ENCODE data around the gene LRFN3.

Gene LRFN3

DNA sequence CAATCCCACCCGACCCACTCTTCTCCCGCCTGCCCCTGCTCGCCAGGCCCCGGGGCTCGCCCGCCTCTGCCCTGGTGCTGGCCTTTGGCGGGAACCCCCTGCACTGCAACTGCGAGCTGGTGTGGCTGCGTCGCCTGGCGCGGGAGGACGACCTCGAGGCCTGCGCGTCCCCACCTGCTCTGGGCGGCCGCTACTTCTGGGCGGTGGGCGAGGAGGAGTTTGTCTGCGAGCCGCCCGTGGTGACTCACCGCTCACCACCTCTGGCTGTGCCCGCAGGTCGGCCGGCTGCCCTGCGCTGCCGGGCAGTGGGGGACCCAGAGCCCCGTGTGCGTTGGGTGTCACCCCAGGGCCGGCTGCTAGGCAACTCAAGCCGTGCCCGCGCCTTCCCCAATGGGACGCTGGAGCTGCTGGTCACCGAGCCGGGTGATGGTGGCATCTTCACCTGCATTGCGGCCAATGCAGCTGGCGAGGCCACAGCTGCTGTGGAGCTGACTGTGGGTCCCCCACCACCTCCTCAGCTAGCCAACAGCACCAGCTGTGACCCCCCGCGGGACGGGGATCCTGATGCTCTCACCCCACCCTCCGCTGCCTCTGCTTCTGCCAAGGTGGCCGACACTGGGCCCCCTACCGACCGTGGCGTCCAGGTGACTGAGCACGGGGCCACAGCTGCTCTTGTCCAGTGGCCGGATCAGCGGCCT, 4.1 kb downstream of the LRFN3 start:
- Histone ChIP-seq H3K79me2 (ENCODE audit: insufficient read depth, low read length) (no peaks in the 10 kb centered on the region), H3K9ac (ENCODE audit: low read depth, low read length, poor library complexity, severe bottlenecking) (no peak overlapping the region), H3K4me1 (ENCODE audit: insufficient read depth, low read length, poor library complexity, severe bottlenecking) (peaks cover 23% of the 10 kb centered on the region), H3K9me2 (replicated peaks; ENCODE audit: low read depth, low read length) (no peaks in the 10 kb centered on the region), H2AFZ (ENCODE audit: low read length) (no peak overlapping the region), H3K4me2 (ENCODE audit: low read depth, low read length, poor library complexity, severe bottlenecking) (no peak overlapping the region), H4K20me1 (ENCODE audit: insufficient read depth, low read length, poor library complexity, severe bottlenecking) (peaks cover 8% of the 10 kb centered on the region), H3K27me3 (ENCODE audit: insufficient read depth, low read length, poor library complexity, severe bottlenecking) (no peaks in the 10 kb centered on the region), H3K9me3 (ENCODE audit: insufficient read depth, low read depth, low read length) (no peaks in the 10 kb centered on the region), H3K36me3 (ENCODE audit: insufficient read depth, low read length) (no peaks in the 10 kb centered on the region), H3F3A (ENCODE audit: low read depth) (no peaks in the 10 kb centered on the region), H3K4me3 (ENCODE audit: low read length, poor library complexity, severe bottlenecking) (no peak overlapping the region)
- TF ChIP-seq, protein P1, sequence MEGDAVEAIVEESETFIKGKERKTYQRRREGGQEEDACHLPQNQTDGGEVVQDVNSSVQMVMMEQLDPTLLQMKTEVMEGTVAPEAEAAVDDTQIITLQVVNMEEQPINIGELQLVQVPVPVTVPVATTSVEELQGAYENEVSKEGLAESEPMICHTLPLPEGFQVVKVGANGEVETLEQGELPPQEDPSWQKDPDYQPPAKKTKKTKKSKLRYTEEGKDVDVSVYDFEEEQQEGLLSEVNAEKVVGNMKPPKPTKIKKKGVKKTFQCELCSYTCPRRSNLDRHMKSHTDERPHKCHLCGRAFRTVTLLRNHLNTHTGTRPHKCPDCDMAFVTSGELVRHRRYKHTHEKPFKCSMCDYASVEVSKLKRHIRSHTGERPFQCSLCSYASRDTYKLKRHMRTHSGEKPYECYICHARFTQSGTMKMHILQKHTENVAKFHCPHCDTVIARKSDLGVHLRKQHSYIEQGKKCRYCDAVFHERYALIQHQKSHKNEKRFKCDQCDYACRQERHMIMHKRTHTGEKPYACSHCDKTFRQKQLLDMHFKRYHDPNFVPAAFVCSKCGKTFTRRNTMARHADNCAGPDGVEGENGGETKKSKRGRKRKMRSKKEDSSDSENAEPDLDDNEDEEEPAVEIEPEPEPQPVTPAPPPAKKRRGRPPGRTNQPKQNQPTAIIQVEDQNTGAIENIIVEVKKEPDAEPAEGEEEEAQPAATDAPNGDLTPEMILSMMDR (conservative IDR thresholded peaks at IDR 0.05; ENCODE audit: low read length), result no peak
- no peak for TF ChIP-seq EZH2phosphoT487 (IDR thresholded peaks at IDR 0.05; ENCODE audit: borderline replicate concordance)

DNA sequence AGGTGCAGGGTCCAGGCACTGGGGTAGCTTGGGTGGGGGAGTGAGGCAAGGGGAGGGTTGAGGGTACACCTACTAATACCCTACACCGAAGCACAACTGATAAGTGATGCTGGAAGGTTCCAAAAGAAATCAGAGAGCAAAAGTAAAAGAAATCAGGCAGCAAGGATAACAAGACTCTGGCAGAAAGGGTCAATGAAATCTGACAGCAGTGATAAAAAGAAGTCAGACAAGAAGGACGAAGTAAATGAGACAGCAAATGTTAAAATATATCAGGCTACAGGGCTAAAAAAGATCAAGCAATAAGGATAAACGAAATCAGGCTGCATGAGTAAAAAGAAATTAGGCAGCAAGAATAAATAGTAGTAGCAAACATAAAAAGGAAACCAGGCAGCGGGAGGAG, 4.7 kb downstream of the LRFN3 start:
- Histone ChIP-seq H2AFZ (ENCODE audit: low read length) (no peak overlapping the region), H3K9me2 (replicated peaks; ENCODE audit: low read depth, low read length) (no peaks in the 10 kb centered on the region), H3F3A (ENCODE audit: low read depth) (no peaks in the 10 kb centered on the region), H3K9me3 (ENCODE audit: insufficient read depth, low read depth, low read length) (no peaks in the 10 kb centered on the region), H3K4me3 (ENCODE audit: low read length, poor library complexity, severe bottlenecking) (no peak overlapping the region), H3K27me3 (ENCODE audit: insufficient read depth, low read length, poor library complexity, severe bottlenecking) (no peaks in the 10 kb centered on the region), H3K4me1 (ENCODE audit: insufficient read depth, low read length, poor library complexity, severe bottlenecking) (peaks cover 19% of the 10 kb centered on the region), H3K36me3 (ENCODE audit: insufficient read depth, low read length) (no peaks in the 10 kb centered on the region), H4K20me1 (ENCODE audit: insufficient read depth, low read length, poor library complexity, severe bottlenecking) (peaks cover 8% of the 10 kb centered on the region), H3K9ac (ENCODE audit: low read depth, low read length, poor library complexity, severe bottlenecking) (no peak overlapping the region), H3K79me2 (ENCODE audit: insufficient read depth, low read length) (no peaks in the 10 kb centered on the region), H3K4me2 (ENCODE audit: low read depth, low read length, poor library complexity, severe bottlenecking) (no peak overlapping the region)
- TF ChIP-seq, protein P1 (conservative IDR thresholded peaks at IDR 0.05; ENCODE audit: low read length), result no peak
- TF ChIP-seq EZH2phosphoT487 (IDR thresholded peaks at IDR 0.05; ENCODE audit: borderline replicate concordance), result no peak

DNA sequence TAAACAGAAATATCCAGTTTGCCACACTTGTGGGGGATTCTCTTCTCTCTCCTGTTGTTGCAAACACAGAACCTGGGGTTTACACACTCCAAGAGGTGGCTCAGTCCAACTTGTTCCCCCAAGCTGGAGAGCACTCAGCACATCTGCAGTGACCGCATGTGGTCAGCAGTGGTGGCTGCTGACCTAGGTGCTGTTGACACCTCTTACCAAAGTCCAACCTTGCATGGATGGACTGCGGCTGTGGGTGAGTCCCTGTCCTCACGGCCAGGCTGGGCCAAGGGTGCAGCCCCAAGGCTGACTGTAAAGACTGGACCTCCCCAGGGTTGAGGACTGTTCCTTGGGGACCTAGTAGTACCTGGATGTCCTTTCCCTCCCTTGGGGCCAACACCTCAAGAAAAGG, 6.1 kb downstream of the LRFN3 start:
- TF ChIP-seq EZH2phosphoT487 (IDR thresholded peaks at IDR 0.05; ENCODE audit: borderline replicate concordance), result no peak
- TF ChIP-seq, protein P1 (conservative IDR thresholded peaks at IDR 0.05; ENCODE audit: low read length), result no peak

More for the DNA sequence above, 6.1 kb downstream of the LRFN3 start:
- Histone ChIP-seq H3K79me2 (ENCODE audit: insufficient read depth, low read length) (no peaks in the 10 kb centered on the region), H3K4me3 (ENCODE audit: low read length, poor library complexity, severe bottlenecking) (no peak overlapping the region), H2AFZ (ENCODE audit: low read length) (no peak overlapping the region), H3K4me1 (ENCODE audit: insufficient read depth, low read length, poor library complexity, severe bottlenecking) (peaks cover 9% of the 10 kb centered on the region), H3K9me3 (ENCODE audit: insufficient read depth, low read depth, low read length) (no peaks in the 10 kb centered on the region), H3K36me3 (ENCODE audit: insufficient read depth, low read length) (no peaks in the 10 kb centered on the region), H3K27me3 (ENCODE audit: insufficient read depth, low read length, poor library complexity, severe bottlenecking) (no peaks in the 10 kb centered on the region), H3K9ac (ENCODE audit: low read depth, low read length, poor library complexity, severe bottlenecking) (no peak overlapping the region), H3K4me2 (ENCODE audit: low read depth, low read length, poor library complexity, severe bottlenecking) (no peak overlapping the region), H4K20me1 (ENCODE audit: insufficient read depth, low read length, poor library complexity, severe bottlenecking) (peaks cover 8% of the 10 kb centered on the region), H3F3A (ENCODE audit: low read depth) (no peaks in the 10 kb centered on the region), H3K9me2 (replicated peaks; ENCODE audit: low read depth, low read length) (no peaks in the 10 kb centered on the region)
